Cortex of kidney (tissue), 1 donor: ENCODE measurements around the gene MTA1.

Source experiments
- DNase-seq: peaks from one replicate; lab custom pipeline; 2025; lab: John Stamatoyannopoulos, UW

The MTA1 gene

DNA sequence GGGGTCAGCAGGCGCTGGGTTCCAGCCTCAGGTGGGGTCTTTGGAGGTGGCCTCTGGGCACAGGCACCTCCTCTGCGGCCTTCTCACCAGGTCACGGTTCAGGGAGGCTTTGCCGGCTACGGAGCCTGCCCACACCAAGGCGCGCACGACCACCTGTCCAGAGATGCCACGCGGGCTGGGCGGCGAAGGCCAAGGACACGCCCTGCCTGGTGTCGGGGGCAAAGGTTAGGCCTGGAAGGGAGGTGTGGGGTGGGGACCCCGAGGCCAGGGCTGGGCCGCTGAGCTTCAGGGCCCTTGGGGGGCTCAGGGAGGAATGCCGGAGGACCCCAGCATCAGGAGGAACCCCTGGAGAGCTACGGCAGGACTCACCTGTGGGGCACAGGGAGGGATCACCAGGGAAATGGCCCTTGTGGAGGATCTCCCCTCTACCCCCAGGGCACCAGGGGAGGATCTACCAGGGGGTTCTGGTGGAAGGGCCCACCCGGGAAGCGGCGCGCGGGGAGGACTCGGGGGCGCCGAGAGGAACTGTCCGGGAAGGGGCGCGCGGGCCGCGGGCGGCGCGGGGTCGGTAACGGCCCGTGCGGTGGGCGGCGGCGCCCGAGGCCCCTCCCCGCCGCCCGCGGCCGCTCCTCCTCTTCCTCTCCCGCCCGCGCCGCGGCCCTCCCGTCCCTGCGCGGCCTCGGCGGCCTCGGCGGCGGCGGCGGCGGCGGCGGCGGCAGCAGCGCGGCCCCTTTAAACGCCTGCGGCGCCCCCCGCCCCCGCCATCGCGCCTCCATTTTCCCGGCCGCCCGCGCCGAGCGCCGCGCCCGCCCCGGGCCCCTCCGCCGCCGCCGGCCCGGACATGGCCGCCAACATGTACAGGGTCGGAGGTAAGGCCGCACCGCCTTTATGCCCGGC lies at the start of gene MTA1:
Gene MTA1, plus strand, starts transcription at position 633 of the 897 bp plus-strand sequence. Its CDS starts 209 bp downstream, at position 842.
- DNase-seq: no peak

DNA sequence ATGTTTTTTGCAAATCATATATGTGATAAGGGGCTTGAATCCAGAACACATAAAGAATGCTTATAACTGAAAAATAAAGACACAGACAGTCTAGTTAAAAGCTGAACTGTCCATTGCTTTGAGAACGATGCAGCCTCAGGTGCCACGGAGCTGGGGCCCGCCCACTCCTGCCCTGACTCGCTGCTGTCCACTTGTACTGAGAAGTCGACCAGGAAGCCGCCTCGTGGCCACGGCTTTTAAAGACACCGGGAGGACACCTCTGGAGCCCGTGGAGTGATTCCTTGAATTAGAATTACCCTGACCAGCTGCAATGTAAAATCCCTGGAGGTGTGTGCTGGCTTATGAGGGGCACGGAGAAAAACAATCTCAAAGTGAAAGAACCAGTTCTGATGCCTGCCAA lies 45.2 kb upstream of the MTA1 start:
- DNase-seq: no peak

- no peak for DNase-seq
Observed at GRCh38 chr14:105375635-105376057, 44.0 kb upstream of the MTA1 start.

GRCh38 chr14:105376521-105377440 lies 42.8 kb upstream of the MTA1 start:
- DNase-seq: no peak

DNA sequence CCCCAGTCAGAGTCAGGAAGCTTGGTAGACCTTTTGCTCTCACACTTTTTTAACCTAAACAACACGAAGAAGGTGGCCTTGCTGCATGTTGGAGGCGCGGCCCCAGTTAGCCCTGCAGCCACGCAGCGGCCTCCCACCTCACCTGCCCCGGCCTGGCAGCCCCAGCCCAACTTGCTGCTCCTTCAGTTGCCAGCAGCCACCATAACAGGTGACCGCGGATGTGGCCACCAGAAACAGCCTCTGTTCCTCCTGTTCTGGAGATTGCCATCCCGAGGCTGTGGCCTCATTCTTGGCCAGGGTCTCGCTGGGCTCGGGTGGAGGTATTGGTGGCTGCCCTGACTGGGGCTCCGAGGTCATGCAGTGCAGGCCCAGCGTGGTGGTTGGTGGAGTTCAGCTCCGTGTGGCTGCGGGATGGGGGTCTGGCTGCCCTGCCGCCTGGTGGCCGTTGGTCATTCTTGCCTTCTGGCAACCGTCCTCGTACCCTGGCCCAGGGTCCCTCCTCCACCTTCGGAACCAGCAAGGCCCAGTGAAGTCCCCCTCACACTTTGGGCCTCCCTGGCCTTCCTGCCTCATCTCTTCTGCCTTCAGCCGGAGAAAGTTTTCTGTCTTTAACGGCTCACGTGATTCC lies 42.0 kb upstream of the MTA1 start:
- DNase-seq: no peak

- DNase-seq: no peak
Observed at GRCh38 chr14:105378199-105378598, 41.4 kb upstream of the MTA1 start.

DNA sequence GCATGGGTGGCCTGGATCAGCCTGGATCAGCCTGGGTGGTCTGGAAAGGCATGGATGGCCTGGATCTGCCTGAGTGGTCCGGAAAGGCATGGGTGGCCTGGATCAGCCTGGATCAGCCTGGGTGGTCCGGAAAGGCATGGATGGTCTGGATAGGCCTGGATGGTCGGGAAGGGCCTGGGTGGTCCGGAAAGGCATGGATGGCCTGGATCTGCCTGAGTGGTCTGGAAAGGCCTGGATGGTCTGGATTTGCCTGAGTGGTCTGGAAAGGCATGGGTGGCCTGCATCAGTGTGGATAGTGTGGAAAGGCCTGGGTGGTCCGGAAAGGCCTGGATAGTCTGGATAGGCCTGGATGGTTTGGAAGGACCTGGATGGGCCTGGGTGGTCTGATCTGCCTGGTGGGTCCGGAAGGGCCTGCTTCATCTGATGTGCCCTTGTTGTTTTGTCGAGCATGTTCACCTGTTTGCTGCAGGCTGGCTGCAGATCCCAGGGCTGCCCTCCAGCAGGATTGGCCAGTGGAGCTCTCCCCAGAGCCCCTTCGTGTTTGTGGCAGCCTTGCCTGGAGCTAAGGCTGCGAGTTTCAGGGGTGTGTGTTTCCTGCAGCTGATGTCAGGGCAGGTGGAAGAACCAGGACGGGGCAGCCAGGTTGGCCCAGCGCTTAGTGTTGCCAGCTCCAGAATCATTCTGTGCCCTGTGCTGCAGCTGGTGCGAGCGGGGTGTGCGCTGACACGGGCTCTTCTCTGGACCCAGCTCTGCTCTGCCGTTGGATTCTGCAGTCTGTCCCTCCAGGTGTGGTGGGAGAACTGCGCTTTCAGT lies 40.5 kb upstream of the MTA1 start:
- no peak for DNase-seq

DNA sequence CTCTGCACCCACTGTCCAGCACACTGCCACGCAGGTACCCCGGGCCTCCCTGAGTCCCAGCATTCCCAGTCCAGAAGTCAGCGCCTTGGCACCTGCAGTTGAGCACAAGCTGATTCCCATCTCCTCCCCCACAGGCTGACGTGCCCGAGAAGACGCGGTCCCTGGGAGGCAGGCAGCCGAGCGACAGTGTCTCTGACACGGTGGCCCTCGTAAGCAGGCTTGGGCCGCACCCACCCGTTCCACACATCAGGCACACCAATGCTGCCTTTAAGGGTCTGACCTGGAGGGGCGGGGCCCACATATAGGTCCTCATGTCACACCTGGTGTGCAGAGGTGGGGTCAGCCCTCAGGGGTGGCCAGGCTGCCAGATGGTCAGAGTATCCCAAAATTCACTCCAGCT lies 39.7 kb upstream of the MTA1 start:
- no peak for DNase-seq

DNA sequence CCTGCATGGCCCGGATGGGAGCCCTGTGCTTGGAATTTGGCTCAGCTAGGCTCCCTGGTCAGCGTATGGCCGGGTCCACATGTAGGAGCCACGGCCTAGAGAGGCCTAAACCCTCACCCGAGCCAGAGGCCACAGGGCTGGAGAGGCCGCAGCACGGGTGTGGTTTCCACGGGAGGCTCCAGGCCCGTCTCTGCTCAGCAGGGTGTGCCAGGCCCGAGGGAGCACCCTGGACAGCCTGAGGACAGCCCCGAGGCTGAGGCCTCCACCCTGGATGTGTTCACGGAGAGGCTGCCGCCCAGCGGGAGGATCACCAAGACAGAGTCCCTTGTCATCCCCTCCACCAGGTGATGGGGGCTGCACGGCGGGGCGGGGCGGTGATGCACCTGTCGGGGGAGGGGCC lies 38.9 kb upstream of the MTA1 start:
- DNase-seq: no peak

GRCh38 chr14:105381446-105382342 lies 37.9 kb upstream of the MTA1 start:
- DNase-seq: no peak

DNA sequence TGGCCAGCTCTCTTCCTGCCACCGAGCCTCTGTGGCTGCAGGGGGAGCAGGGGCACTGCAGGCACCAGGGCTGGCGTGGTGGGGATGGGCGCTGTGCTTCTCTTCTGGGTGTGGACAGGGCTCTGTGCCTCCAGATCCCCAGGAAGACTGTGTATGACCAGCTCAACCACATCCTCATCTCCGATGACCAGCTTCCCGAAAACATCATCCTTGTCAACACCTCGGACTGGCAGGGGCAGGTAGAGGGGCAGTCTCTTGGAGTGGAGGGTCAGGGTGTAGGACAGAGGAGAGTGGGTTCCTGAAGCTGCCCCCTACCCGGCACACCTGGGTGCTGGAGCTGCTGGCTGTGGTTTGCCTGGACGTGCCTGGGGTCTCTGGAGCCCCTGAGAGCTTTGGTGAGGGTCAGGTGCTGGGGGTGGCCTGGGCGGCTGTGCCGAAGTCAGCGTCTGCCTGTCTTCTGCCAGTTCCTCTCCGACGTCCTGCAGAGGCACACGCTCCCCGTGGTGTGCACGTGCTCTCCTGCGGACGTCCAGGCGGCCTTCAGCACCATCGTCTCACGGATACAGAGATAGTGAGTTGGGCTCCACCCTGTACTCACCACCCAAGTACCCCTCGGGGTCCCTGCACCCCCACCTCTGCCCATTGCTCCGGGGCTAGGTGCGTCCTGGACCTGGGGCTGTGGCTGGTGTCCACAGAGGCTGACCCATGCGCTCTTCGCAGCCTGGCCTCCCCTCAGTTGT lies 37.1 kb upstream of the MTA1 start:
- DNase-seq: no peak

GRCh38 chr14:105383083-105383730 lies 36.4 kb upstream of the MTA1 start:
- DNase-seq: no peak

- no peak for DNase-seq
Observed at GRCh38 chr14:105384041-105384557, 35.5 kb upstream of the MTA1 start.

- no peak for DNase-seq
Observed at GRCh38 chr14:105384605-105385321, 34.9 kb upstream of the MTA1 start.

DNA sequence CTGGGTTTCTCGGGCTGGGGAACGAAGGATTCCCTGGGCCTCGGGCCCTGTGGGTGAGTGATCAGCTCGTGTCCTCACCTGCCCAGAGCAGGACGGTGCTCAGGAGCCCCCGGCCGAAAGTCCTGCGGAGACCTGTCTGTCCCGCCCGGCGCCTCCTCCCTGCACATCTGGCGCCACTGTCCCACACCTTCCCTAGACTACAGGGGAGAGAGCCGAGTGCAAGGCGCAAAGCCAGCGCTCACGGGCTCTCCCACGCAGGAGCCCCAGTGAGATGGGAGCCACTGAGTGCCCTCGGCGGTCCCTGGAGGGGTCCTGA lies 34.3 kb upstream of the MTA1 start:
- DNase-seq: no peak

DNA sequence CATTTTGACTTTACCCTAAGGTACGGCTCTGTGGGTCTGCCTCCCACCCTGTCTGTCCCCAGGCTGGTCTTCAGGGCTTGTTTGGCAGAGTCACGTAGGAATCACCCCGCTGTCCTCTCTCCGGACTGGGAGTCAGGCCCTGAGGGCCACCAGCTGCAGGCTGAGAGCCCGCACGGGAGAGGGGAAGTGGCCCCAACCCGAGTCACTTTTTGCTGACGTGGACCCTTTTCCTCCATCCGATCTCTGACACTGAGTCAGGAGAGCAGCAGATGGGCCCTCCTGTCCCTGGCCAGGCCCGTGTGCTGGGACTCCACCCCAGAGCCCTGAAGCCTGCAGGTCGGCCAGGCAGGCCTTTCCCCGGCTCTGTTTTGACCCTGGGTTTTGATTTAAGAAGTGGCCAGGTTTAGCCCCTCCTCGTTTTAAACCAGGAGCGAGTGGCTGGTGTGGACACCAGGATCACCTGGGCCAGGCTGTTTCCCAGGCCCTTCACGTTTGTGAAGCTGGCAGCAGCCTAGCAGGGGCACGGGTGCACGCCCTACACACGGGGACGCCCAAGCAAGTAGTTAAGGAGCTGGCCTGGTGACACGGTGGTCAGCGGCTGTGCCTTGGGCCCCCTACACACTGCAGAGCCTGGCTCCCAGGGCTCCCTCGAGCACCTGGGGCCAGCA lies 33.8 kb upstream of the MTA1 start:
- no peak for DNase-seq

GRCh38 chr14:105386581-105387529 lies 32.8 kb upstream of the MTA1 start:
- DNase-seq: no peak
